ENCODE results near the gene NPEPL1.

DNA sequence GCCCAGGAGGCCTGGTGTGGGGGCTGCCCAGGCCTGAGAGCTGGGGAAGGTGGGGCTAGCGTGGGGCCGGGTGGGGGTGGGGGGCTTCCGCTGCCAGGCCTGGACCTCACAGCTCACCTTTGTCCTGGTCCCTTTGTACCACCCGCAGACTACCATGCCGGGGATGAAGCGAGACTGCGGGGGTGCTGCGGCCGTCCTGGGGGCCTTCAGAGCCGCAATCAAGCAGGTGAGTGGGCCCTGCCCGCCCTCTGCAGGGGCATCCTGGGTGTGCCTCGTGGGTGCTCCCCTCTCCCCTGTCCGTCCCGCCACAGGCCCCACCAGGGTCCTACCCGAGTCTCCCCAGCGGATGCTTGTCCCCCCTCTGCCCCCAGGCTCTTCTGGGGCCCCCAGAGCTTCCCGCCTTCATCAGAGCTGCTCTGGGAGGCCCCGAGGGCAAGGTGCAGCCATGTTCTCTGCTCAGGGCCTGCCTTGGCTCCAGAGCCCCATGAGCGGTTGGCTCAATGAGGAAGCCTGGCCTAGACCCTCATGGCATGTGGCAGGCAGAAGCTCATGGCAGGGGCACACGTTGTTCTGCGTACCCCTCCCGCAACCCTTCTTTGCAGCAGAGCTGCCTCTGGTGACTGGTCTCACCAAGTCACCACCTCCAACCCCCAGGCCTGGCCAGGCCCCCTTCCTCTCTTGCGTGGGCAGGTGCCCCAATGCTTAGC lies 14.5 kb downstream of the NPEPL1 start:
- TF ChIP-seq, protein P1, sequence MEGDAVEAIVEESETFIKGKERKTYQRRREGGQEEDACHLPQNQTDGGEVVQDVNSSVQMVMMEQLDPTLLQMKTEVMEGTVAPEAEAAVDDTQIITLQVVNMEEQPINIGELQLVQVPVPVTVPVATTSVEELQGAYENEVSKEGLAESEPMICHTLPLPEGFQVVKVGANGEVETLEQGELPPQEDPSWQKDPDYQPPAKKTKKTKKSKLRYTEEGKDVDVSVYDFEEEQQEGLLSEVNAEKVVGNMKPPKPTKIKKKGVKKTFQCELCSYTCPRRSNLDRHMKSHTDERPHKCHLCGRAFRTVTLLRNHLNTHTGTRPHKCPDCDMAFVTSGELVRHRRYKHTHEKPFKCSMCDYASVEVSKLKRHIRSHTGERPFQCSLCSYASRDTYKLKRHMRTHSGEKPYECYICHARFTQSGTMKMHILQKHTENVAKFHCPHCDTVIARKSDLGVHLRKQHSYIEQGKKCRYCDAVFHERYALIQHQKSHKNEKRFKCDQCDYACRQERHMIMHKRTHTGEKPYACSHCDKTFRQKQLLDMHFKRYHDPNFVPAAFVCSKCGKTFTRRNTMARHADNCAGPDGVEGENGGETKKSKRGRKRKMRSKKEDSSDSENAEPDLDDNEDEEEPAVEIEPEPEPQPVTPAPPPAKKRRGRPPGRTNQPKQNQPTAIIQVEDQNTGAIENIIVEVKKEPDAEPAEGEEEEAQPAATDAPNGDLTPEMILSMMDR (IDR thresholded peaks at IDR 0.05; ENCODE audit: extremely low read depth in 1 of 2, insufficient read depth in 1 of 2, low read depth in 1 of 2, low read length in 2 of 2), result no peak
- TF ChIP-seq POLR2A (IDR thresholded peaks at IDR 0.05; ENCODE audit: low read depth, low read length), result no peak
- no peak for TF ChIP-seq EZH2 (IDR thresholded peaks at IDR 0.05; ENCODE audit: borderline replicate concordance, low read depth, low read length, severe bottlenecking)
- no peak for TF ChIP-seq JUN (IDR thresholded peaks at IDR 0.05; ENCODE audit: borderline replicate concordance, insufficient read depth, insufficient read length, low read depth)
- TF ChIP-seq POLR2AphosphoS5 (IDR thresholded peaks at IDR 0.05; ENCODE audit: insufficient read depth, low read depth, low read length), result no peak

Measured in endothelial cell of umbilical vein (primary cell).